NCI-H1105 treated with DMSO at 0.1 percent for 48 hours (cell line): ENCODE measurements around the gene DEPDC1B.
"Not testable (repeated sequence)": the region's sequence is repeated elsewhere in the genome, so short reads cannot be mapped to it uniquely, and the experiment has no call there.

ENCODE experiments used
- DNase-seq: peaks from one replicate; lab custom pipeline; 2025; lab: John Stamatoyannopoulos, UW

DEPDC1B gene

DNA sequence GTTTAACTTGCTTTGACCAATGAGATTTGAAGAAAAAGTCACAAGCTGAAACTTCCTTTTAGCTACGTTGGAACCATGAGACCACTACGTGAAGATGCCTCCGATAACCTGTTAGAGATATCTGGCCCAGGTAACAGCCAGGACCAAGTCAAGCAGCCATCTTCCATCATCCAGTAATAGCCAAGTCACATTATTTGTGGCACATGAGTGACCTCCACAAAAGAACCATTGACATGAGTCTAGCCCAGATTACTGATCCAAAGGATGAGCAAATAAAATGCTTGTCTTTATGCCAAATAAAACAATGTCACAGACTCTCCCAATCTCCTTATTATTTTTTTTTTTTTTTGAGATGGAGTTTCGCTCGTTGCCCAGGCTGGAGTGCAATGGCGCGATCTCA, 1.6 kb downstream of the DEPDC1B start:
- DNase-seq = no peak

DNA sequence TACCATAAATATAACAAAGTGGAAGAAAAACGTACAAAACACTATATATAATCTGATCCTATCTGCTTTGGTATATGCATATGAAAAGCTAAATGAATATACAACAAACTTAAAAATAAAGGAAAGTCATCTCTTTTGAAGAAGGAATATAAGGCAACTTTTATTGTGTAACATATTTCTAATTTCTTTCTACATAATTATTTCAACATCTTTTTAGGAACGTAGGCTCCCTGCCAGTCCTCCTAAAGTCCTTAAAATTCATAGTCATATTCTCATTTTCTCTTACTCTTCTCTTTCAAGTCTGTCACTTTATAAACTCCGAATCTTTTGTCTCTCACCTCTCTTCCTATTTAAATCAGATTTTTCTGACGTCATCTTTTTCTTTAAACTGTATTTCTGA, 9.6 kb downstream of the DEPDC1B start:
- DNase-seq = no peak

DNA sequence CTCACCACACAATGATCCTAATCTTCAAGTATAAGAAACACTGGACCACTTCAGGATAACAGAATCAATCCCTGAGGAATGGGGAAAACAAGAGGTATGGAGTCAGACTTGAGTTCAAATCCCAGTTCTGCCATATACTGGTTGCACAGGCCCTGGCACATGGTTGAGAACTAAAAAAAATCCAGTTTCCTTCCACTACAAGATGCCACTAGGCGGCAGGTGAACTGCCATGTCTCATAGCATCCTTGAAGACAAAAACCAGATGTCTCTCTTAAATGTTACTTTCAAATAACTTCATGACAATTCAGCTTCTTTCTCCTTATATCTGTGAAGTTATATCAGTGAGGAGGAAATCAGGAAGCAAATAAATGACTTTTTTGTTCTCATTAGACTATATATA, 11.0 kb downstream of the DEPDC1B start:
- DNase-seq = no peak

DNA sequence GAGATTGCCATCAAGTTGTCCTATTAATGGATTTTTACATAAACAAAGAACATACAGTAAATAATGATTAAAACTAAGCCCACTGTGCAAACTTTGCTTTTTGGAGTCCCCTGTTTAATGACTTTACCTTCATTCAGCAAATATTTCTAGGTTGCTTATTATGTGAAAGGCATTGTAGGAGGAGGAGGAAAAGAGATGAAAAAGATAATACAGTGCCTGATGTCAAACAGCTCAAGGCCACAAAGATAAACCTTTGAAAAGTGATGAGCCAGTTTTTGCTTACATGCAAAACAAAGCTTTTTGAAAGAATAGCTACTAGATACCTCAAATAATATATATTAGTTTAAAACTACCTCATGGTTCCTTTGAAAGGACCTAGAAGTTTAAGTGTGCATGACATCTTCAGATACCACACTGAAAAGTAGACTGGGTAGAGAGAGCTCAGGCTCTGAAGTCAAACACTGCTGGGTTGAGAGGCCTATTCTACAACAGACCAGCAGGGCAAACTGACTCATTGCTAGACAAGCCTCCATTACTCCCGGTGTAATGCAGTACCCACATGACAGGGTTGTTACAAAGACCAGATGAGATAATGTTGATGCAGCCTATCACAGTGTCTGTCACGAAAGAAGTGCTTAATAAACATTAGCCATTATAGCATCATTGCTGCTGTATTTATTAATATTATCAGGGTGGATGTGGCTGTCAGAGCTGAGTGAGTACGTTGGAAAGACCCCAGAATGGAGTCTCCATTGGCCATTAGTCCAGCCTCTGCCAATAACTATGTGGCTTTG, 11.8 kb downstream of the DEPDC1B start:
- DNase-seq = peak; percentile 22

DNA sequence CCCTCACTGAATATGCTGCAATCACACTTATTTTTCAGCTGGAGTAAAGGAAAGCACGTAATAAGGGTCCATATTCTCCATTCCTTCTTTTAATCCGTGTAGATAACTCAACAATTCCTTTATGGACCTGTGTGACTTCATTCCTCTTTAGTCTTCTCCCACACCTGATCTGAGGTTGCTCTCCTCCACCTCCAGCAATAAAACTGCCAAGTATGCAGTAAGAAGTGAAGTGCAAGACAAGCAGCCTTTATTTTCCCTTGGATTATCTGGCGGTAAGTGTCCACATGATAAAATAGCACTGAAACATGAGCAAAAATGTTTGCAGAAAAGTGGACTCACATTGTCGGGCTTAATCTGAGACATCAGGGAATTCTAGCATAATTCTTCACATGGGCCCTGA, 13.8 kb downstream of the DEPDC1B start:
- DNase-seq = no peak

DNA sequence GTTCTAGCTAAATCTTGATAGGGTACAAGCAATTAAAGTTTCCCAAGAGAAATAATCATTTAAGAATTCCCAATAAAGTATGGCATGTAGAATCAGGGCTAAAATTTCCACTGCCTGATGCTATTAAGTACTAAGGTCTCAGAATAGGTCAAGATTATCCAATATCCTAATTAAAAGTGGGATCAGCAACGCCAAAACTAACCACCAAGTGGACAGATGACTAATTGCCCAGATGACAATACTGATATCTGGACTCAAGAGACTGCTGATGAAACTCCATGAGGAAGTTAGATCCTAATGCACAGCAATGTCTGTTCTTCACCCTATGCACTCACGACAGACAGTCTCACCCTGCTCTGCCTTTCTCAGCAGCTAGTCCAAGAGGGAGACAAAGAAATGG, 14.3 kb downstream of the DEPDC1B start:
- DNase-seq = no peak

DNA sequence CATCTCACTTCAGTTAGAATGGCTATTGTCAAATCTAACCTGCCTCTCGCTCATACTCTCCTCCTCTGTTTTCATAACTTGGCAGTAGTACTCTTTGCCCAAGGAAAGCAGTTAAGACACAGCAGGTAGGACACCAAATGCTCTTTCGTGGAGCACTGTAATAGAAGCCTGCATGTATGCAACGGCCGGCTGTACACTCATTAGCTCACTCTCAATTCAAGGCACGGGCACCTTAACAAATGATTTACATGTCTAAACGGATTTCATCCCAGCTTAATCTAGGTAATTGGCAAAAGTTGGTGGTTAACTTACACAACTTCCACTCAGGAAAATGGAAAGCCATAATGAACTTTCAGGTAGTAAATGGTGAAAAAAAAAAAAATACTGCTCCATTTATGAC, 14.9 kb downstream of the DEPDC1B start:
- DNase-seq = no peak

DNA sequence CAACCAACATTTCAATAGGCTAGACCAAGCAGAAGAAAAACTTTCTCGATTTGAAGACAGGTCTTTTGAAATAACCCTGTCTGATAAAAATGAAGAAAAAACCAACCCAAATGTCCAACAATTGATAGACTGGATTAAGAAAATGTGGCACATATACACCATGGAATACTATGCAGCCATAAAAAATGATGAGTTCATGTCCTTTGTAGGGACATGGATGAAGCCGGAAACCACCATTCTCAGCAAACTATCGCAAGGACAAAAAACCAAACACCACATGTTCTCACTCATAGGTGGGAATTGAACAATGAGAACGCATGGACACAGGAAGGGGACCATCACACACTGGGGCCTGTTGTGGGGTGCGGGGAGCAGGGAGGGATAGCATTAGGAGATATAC, 18.0 kb downstream of the DEPDC1B start:
- not testable (repeated sequence) for DNase-seq

DNA sequence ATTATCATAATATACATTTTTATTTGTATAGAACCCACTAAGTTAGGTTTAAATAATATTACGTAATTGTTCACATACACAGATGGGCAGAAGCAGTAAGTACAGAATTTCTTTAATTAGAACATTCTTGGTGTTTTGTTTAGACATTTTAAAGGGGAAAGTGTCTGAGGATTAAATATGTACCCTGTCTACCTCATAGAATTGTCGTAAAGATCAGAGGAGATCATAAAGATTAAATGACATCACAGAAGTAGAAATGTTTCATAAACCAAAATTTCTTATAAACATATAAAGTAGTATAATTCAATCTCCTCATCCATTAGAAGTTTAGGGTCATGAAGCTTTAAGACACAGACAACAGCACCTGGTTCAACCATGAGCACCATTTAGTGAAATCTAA, 20.1 kb downstream of the DEPDC1B start:
- no peak for DNase-seq

DNA sequence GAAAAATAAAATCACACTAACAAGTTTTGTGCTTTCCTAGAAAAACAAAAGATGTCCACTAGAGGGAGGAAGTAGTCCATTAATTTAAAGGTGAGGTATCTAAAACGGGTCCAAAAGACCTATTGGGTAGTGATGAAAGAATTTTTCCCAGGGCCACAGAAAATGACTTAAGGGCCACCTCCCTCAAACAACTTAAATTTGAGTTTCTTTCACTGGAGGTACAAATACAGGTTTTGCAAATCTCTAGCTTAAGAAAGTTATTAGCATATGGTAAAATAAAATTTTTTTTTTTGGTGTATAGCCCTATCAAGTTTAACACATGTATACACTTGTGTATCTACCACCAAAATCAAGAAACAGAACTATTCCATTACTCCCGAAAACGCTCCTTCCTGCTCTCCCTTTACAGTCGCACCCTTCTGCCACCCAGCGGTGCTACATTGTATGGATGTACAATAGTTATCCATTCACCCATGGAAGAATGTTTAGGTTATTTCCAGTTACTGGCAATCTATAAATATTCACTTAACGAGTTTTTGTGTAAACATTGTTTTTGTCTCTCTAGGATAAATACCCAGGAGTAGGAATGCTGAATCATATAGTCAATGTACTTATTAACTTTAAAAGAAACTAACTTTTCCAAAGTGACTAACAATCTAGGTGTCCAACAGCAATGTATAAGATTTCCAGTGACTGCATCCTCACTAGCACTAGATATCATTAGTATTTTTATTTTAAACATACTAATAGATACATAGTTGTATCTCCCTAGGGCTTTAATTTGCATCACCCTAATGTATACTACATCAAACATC, 21.9 kb downstream of the DEPDC1B start:
- DNase-seq = peak; percentile 14

DNA sequence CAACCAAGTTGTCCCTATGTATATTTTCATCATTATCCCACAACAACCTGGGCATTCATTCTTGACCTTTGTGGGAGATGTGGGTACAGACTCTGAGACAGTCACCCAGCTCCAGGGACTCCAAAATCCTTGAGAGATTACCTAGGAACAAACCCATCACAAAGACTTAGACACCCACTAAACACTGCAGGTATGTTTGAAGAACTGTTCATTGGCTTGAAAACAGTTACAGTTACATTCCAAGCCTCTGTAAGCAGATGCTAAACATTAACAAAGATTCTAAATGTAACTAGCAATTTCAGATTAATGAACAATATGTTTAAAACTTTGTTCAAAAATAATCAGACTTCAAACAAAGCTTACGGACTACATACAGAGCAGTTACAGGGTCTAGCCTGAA, 24.7 kb downstream of the DEPDC1B start:
- no peak for DNase-seq

DNA sequence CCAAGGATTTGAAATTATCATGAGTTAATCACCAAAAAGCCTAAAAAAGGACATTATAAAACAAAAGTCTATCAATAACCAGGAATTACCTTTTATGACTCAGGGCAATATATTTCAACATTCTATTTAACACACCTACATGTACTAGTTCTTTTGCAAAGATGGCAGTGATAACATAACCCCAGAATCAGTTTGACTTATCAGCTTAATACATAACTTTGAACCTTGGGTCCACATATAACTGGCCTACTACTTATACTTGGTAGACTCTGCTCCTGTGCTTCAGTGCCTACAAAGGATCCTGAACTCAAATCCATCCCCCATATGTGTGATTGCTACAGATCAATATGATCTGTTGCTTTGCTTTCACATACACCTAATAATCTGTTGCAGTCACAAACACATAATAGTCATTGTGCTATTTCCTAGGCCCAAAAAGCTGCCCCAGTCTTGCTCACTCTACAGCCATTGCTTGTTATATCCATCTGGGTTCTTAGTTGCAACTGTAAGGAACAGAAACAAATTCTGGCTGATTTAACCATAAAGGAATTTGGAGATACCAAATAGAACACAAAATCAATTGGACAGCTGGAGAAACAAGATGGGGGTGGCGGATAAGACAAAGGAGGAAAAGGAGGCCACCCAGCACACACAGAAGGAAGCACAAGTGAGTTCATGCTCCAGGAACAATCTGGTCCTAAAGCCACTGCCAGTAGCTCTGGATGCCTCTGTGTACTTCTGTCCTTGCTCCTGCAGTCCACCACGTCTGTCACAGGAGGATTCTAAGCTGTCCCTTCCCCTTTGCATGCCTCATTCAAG, 25.5 kb downstream of the DEPDC1B start:
- DNase-seq = no peak

DNA sequence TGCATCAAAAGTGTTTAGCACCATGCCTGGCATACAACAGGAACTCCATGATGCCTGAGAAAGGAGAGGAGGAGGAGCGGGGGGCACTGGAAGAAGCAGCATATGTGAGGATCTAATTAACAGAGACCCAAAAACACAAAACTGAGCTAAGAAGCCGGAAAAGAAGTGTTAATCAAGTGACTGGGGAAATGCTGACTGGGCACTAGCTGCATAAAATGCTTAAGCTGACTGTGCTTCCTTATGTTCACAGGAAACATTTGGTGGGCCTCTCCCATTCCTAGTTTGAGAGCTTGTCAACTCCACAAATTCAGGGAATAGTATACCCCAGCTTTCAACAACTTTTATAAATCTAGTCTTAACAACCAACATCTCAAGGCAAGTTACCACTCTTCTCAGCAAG, 26.6 kb downstream of the DEPDC1B start:
- DNase-seq = no peak

DNA sequence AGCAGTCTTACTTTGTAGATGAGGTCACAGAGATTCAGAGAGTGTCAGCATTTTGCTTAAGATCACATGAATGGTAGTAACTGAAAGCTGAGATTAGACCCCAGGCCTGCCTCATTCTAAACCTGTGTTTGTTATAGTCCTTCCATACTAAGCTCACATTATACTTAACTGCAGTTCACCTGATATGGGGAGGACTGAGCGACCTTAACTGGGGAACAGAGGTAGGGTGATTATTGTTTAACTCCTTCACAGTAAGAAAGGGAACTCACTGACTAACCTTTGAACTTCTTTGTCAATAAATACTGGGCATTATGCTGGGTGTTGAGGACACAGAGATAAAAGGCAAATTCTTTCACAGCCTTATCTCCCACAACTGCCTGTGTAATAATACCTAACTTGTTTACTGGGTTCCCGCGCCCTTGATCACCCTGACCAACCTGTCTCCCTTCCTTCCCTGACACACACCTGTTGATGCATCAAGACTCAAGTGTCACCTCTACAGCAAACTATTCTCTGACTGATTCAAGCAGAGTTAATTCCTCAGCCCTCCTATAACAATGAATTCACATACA, 27.2 kb downstream of the DEPDC1B start:
- no peak for DNase-seq

DNA sequence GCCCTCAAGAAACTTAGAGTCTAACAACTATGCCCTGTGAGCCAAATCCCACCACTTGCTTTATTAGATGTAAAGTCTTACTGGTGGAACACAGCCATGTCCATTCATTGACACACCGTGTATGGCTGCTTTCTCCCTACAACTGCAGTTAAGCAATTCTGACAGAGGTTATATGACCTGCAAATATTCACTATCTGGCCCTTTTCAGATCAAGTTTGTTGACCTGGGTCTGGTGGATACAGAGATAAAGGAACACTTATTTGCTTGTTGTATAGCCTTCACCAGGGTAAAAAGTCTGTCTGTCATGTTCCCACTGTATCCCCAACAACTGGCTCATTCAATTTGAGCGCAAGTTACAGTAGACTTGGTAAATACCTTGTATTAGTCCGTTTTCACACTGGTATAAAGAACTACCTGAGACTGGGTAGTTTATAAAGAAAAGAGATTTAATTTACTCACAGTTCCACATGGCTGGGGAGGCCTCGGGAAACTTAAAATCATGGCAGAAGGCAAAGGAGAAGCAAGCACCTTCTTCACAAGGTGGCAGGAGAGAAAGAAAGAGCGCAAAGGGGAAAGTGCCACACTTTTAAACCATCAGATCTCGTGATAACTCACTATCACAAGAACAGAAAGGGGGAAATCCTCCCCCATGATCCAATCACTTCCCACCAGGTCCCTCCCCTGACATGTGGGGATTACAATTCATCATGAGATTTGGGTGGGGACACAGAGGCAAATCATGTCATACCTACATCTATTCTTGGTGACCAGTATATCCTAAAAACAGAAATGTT, 27.9 kb downstream of the DEPDC1B start:
- DNase-seq = no peak

DNA sequence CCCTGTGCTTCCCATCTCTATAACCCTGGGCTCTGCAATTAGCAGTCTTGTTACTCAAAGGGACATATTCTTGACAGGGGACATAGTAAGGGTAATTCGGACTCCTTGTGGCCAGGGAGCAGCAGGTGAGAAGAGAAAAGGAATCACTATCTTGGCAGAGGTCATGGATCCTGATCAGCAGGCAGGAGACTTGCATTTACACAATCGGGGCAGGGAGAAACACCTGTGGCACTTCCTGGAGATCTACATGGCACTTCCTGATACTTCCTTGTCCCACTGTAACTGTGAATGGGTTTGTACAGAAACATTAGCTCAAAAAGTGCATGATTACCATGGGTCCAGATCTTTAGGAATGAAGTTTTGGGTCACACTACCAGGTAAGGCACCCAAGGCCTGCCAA, 29.2 kb downstream of the DEPDC1B start:
- DNase-seq = no peak

DNA sequence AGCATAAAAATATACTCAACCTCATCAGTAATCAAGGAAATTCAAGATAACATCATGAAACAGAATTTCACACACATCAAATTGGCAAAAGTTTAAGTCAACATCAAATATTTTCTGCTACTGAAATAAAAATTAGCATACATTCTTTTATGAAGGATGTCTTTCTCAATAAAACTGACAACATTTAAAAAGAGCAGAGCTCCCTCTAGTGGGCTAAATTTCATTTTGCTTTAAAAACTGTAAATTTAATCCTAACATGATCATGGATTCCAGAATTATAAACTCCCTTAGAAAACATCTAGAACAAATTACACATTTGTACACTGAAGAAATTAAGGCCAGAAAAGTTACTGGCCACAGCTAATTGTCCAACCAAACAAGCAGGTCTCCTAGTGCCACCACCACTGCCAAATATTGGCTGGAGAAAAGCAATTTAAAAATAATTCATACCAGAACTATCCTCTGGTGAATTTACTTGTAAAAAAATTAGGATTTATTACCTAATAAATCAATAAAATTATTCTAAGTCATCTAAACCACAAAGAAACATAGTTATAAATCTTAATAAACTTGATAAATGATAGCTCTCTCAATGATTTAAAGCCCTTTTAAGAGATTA, 31.2 kb downstream of the DEPDC1B start:
- peak; percentile 5 for DNase-seq

DNA sequence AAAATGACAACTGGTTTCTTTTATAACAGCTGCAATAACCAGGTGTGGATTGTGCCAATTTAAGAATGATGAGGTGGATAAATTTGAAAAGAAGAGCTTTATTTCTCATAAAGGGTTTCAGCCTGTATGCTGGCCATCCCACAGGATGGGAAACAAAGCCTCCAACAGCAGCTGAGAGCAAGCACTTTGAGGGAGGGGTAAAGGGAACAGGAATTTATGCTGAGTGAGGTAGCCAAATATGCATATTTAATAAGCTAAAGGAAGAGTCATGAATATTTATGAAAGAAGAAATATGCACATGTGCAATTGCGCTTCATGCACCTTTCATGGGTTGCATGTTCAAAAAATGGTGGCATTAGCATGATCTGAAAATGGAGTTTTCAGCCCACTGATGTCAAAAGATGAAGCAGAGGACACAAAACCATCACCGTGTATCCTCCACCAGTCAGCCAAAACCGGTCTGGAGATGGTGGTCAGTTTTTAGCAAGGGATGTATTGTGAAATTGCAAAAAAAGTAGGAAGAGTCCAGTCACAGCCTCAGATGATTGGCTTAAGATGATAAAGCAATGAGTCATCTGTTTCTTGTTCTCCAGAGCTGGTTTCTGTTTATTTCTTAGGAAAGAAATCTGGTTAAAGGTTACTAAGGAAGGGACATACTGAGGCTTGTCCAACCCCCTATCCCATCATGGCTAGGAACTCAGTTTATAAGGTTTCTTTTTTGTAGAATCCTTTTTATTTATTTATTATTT, 47.9 kb downstream of the DEPDC1B start:
- no peak for DNase-seq

DNA sequence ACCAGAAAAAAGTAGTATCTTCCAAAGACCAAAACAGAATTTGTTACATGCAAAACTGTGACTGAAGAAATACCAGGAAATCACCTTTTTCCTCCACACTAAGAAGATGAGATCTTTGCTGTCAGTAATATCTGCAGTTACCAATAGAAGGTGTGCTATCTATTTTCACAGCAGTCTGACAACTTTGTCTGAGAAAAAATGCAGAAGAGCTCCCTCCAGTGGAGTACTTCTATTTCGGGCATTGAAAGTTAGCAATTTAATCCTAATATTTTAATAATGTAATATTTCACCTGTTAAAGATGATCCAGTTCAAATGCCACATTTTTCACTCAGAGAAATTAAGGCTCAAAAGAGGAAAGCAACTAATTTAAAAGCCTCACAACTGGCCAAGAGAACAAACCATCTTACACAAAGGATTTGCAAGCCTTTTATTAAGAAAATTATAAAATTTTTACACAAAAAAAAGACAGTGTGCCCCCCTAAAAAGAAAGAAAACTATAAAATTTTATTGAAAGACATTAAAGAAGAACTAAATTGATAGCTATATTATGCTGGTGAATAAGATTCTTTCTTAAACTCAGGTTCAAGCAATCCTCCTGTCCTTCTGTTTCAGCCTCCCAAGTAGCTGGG, 50.6 kb downstream of the DEPDC1B start:
- DNase-seq = peak; percentile 18

DNA sequence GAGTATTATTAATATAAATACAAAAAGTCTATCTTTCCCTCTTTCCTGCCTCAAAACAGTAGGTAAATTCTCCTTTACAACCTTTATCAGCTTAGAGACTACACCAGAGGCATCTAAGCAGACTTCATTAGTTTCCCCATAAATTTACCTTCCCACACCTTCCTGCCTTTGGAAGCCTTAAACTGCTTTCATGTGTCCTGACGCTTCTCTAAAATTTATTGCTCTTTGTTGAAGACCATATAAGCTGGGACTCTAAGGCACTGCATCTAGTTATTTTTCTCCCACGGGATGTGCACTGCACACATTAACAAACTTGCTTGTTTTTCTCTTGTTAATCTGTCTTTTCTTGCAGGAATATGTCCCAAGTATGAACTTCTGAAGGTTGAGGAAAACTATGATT, 51.8 kb downstream of the DEPDC1B start:
- no peak for DNase-seq
